ENCODE measurements around the gene TRIM72. TPM values are rescaled to one million over a fixed set of nuclear protein-coding genes. Genes with fewer than 3 reads are reported as not detected.

TRIM72 gene
- total RNA-seq, 1 donor from 2014 or later: 0.91 TPM

- Histone ChIP-seq H3K36me3 (no peaks in the 10 kb centered on the region), H3K4me3 (no peak overlapping the region), H3K27ac (replicated peaks) (no peak overlapping the region), H3K9me3 (replicated peaks) (no peaks in the 10 kb centered on the region), H3K27me3 (ENCODE audit: low read depth) (peaks cover 8% of the 10 kb centered on the region), H3K4me1 (peaks cover 16% of the 10 kb centered on the region)
- DNase-seq: no peak
- TF ChIP-seq CTCF (IDR thresholded peaks at IDR 0.05; ENCODE audit: borderline replicate concordance): no peak
- intact Hi-C loops (cut with micrococcal nuclease): no loop called here
These were observed 11.3 kb downstream of the TRIM72 start for GRCh38 chr16:31225193-31225592.

GRCh38 chr16:31228206-31228605 is 14.3 kb downstream of the TRIM72 start:
- peaks cover 16% of the 10 kb centered on the region for H3K4me1 ChIP-seq
- no peak for TF ChIP-seq CTCF (IDR thresholded peaks at IDR 0.05; ENCODE audit: borderline replicate concordance)
- H3K27me3 ChIP-seq (ENCODE audit: low read depth): no peaks in the 10 kb centered on the region
- H3K4me3 ChIP-seq: no peak overlapping the region
- H3K9me3 ChIP-seq (replicated peaks): no peaks in the 10 kb centered on the region
- intact Hi-C loops (cut with micrococcal nuclease): no loop called here
- H3K36me3 ChIP-seq: no peaks in the 10 kb centered on the region
- DNase-seq: no peak
- H3K27ac ChIP-seq (replicated peaks): no peak overlapping the region

GRCh38 chr16:31229501-31229900 is 15.6 kb downstream of the TRIM72 start:
- TF ChIP-seq CTCF (IDR thresholded peaks at IDR 0.05; ENCODE audit: borderline replicate concordance): no peak
- no peak for DNase-seq
- peaks cover 1% of the 10 kb centered on the region for H3K9me3 ChIP-seq (replicated peaks)
- H3K4me3 ChIP-seq: no peak overlapping the region
- no peak overlapping the region for H3K27ac ChIP-seq (replicated peaks)
- intact Hi-C loops (cut with micrococcal nuclease): no loop called here
- H3K36me3 ChIP-seq: no peaks in the 10 kb centered on the region
- no peaks in the 10 kb centered on the region for H3K27me3 ChIP-seq (ENCODE audit: low read depth)
- H3K4me1 ChIP-seq: peaks cover 16% of the 10 kb centered on the region

GRCh38 chr16:31238041-31238440 is 24.1 kb downstream of the TRIM72 start:
- H3K36me3 ChIP-seq: no peaks in the 10 kb centered on the region
- H3K27ac ChIP-seq (replicated peaks): no peak overlapping the region
- H3K4me3 ChIP-seq: no peak overlapping the region
- no peak for TF ChIP-seq CTCF (IDR thresholded peaks at IDR 0.05; ENCODE audit: borderline replicate concordance)
- no peaks in the 10 kb centered on the region for H3K4me1 ChIP-seq
- intact Hi-C loops (cut with micrococcal nuclease): no loop called here
- no peak for DNase-seq
- peaks cover 15% of the 10 kb centered on the region for H3K27me3 ChIP-seq (ENCODE audit: low read depth)
- H3K9me3 ChIP-seq (replicated peaks): peaks cover 13% of the 10 kb centered on the region

GRCh38 chr16:31242206-31242605 is 28.3 kb downstream of the TRIM72 start:
- no peak for DNase-seq
- peaks cover 46% of the 10 kb centered on the region for H3K27me3 ChIP-seq (ENCODE audit: low read depth)
- H3K9me3 ChIP-seq (replicated peaks): no peaks in the 10 kb centered on the region
- H3K4me3 ChIP-seq: no peak overlapping the region
- no peaks in the 10 kb centered on the region for H3K4me1 ChIP-seq
- no peak for TF ChIP-seq CTCF (IDR thresholded peaks at IDR 0.05; ENCODE audit: borderline replicate concordance)
- H3K27ac ChIP-seq (replicated peaks): no peak overlapping the region
- intact Hi-C loops (cut with micrococcal nuclease): no loop called here
- H3K36me3 ChIP-seq: no peaks in the 10 kb centered on the region
